ENCODE data around the gene RCAN3.

RCAN3 gene

GRCh38 chr1:24500448-24501048, 2.1 kb upstream of the RCAN3 start:
- no peak for ATAC-seq

GRCh38 chr1:24501371-24502064, 1.1 kb upstream of the RCAN3 start:
- no peak for ATAC-seq
- TF ChIP-seq ESRRG (CRISPR knock-in tag; IDR thresholded peaks at IDR 0.05) (no peak), ZFP3 (CRISPR knock-in tag; IDR thresholded peaks at IDR 0.05) (no peak), TCF4 (CRISPR knock-in tag; IDR thresholded peaks at IDR 0.05; ENCODE audit: borderline replicate concordance) (no peak), ZNF565 (CRISPR knock-in tag; conservative IDR thresholded peaks at IDR 0.05; ENCODE audit: low read depth) (no peak), ZNF70 (CRISPR knock-in tag; IDR thresholded peaks at IDR 0.05) (no peak), BACH2 (CRISPR knock-in tag; IDR thresholded peaks at IDR 0.05; ENCODE audit: borderline replicate concordance) (no peak), ISL1 (CRISPR knock-in tag; IDR thresholded peaks at IDR 0.05) (no peak), GLIS3 (CRISPR knock-in tag; IDR thresholded peaks at IDR 0.05) (no peak), SNAI2 (CRISPR knock-in tag; IDR thresholded peaks at IDR 0.05) (no peak)
- TF ChIP-seq, protein P1, sequence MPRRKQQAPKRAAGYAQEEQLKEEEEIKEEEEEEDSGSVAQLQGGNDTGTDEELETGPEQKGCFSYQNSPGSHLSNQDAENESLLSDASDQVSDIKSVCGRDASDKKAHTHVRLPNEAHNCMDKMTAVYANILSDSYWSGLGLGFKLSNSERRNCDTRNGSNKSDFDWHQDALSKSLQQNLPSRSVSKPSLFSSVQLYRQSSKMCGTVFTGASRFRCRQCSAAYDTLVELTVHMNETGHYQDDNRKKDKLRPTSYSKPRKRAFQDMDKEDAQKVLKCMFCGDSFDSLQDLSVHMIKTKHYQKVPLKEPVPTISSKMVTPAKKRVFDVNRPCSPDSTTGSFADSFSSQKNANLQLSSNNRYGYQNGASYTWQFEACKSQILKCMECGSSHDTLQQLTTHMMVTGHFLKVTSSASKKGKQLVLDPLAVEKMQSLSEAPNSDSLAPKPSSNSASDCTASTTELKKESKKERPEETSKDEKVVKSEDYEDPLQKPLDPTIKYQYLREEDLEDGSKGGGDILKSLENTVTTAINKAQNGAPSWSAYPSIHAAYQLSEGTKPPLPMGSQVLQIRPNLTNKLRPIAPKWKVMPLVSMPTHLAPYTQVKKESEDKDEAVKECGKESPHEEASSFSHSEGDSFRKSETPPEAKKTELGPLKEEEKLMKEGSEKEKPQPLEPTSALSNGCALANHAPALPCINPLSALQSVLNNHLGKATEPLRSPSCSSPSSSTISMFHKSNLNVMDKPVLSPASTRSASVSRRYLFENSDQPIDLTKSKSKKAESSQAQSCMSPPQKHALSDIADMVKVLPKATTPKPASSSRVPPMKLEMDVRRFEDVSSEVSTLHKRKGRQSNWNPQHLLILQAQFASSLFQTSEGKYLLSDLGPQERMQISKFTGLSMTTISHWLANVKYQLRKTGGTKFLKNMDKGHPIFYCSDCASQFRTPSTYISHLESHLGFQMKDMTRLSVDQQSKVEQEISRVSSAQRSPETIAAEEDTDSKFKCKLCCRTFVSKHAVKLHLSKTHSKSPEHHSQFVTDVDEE (CRISPR knock-in tag; IDR thresholded peaks at IDR 0.05) = no peak

More at GRCh38 chr1:24500448-24501048, 2.1 kb upstream of the RCAN3 start:
- TF ChIP-seq ESRRG (CRISPR knock-in tag; IDR thresholded peaks at IDR 0.05) (no peak), ZFP30 (CRISPR knock-in tag; IDR thresholded peaks at IDR 0.05) (no peak), GLIS3 (CRISPR knock-in tag; IDR thresholded peaks at IDR 0.05) (no peak), TCF4 (CRISPR knock-in tag; IDR thresholded peaks at IDR 0.05; ENCODE audit: borderline replicate concordance) (no peak), ZNF8 (CRISPR knock-in tag; IDR thresholded peaks at IDR 0.05) (no peak), CREB5 (CRISPR knock-in tag; IDR thresholded peaks at IDR 0.05; ENCODE audit: low read depth) (no peak), ZC3H10 (CRISPR knock-in tag; IDR thresholded peaks at IDR 0.05) (no peak)
- TF ChIP-seq, protein P1 (CRISPR knock-in tag; IDR thresholded peaks at IDR 0.05) = no peak

- 0 out of 2 replicates have a peak, but pooled peaks have one; percentile 37 for TF ChIP-seq GLIS3 (CRISPR knock-in tag; IDR thresholded peaks at IDR 0.05)
- TF ChIP-seq ARNTL (CRISPR knock-in tag; IDR thresholded peaks at IDR 0.05; ENCODE audit: borderline replicate concordance, low read depth) = no peak
- ATAC-seq = peak; percentile 82
Measured at GRCh38 chr1:24502065-24502708, 449 bp upstream of the RCAN3 start.

DNA sequence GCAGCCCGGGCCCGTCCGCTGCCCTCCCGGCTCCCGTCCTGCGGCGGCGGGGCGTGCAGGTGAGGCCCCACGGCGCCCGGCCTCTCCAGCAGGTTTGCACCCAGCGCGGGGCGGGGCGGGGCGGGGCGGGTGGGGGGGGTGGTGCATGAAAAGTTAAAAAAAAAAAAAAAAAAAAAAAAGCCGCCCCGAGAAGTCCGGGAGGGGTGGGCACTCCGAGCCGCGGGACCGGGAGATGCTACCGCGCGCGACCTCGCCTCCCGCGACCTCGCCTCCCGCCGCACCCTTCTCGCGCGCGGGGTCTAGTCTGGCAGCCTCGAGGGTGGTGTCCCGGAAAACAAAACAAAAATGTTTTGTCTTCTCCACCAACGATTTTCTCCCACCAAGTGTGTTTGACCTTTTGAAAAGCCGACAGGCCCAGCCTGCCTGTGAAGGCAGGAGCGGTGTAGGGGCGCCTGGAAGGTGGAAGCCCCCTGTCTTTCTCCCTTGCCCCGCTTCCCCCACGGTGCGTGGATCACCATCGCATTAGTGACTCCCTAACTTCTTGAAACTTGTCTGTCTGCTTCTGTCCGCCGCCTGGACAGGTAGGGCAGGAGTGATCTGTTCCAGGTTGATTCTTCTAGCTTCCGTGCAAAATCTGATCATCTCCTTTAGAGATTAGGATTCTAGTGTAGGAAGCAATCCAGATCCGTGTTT, 569 bp downstream of the RCAN3 start:
- ATAC-seq = no peak

More for the DNA sequence above, 569 bp downstream of the RCAN3 start:
- TF ChIP-seq ZNF565 (CRISPR knock-in tag; conservative IDR thresholded peaks at IDR 0.05; ENCODE audit: low read depth) = no peak
- no peak for TF ChIP-seq PPARA (CRISPR knock-in tag; IDR thresholded peaks at IDR 0.05; ENCODE audit: borderline replicate concordance)
- no peak for TF ChIP-seq CREB5 (CRISPR knock-in tag; IDR thresholded peaks at IDR 0.05; ENCODE audit: low read depth)
- TF ChIP-seq TCF4 (CRISPR knock-in tag; IDR thresholded peaks at IDR 0.05; ENCODE audit: borderline replicate concordance) = no peak
- TF ChIP-seq ESRRG (CRISPR knock-in tag; IDR thresholded peaks at IDR 0.05) = no peak
- TF ChIP-seq CSDC2 (CRISPR knock-in tag; IDR thresholded peaks at IDR 0.05) = no peak
- no peak for TF ChIP-seq ISL1 (CRISPR knock-in tag; IDR thresholded peaks at IDR 0.05)
- no peak for TF ChIP-seq RARB (CRISPR knock-in tag; IDR thresholded peaks at IDR 0.05)
- TF ChIP-seq OSR1 (CRISPR knock-in tag; IDR thresholded peaks at IDR 0.05) = no peak
